GM18907 (cell line): ENCODE measurements around the gene LSM4.
A peak's percentile ranks its signal among the peaks of the same experiment; 100 is the strongest.

Source experiments
- ATAC-seq: cut with Tn5 transposase; IDR thresholded peaks from one replicate; pipeline ENCODE4 v1.9.1; 2021; ENCODE audit warnings: mild to moderate bottlenecking, moderate library complexity; ENCODE audit not compliant: unreplicated experiment

The LSM4 gene

GRCh38 chr19:18311502-18312091, 11.3 kb downstream of the LSM4 start:
- no peak for ATAC-seq

GRCh38 chr19:18310966-18311365, 11.9 kb downstream of the LSM4 start:
- ATAC-seq: no peak

GRCh38 chr19:18310118-18310909, 12.6 kb downstream of the LSM4 start:
- ATAC-seq: no peak

GRCh38 chr19:18309525-18310064, 13.3 kb downstream of the LSM4 start:
- ATAC-seq: no peak

GRCh38 chr19:18308948-18309325, 13.9 kb downstream of the LSM4 start:
- no peak for ATAC-seq

GRCh38 chr19:18308051-18308947, 14.6 kb downstream of the LSM4 start:
- ATAC-seq: no peak

GRCh38 chr19:18307271-18307681, 15.6 kb downstream of the LSM4 start:
- no peak for ATAC-seq

- ATAC-seq: no peak
These were observed 16.0 kb downstream of the LSM4 start for GRCh38 chr19:18306888-18307260.

GRCh38 chr19:18306209-18306887, 16.5 kb downstream of the LSM4 start:
- no peak for ATAC-seq

GRCh38 chr19:18304458-18305310, 18.2 kb downstream of the LSM4 start:
- ATAC-seq: peak; percentile 44

GRCh38 chr19:18304208-18304457, 18.7 kb downstream of the LSM4 start:
- ATAC-seq: no peak

- ATAC-seq: no peak
These were observed 21.2 kb downstream of the LSM4 start for GRCh38 chr19:18301718-18302111.

- no peak for ATAC-seq
These were observed 21.8 kb downstream of the LSM4 start for GRCh38 chr19:18300930-18301717.

- ATAC-seq: no peak
These were observed 23.2 kb downstream of the LSM4 start for GRCh38 chr19:18299654-18300053.

GRCh38 chr19:18298601-18299000, 24.3 kb downstream of the LSM4 start:
- ATAC-seq: no peak

- no peak for ATAC-seq
These were observed 25.6 kb downstream of the LSM4 start for GRCh38 chr19:18297308-18297707.

GRCh38 chr19:18295034-18295451, 27.8 kb downstream of the LSM4 start:
- no peak for ATAC-seq

GRCh38 chr19:18294467-18294864, 28.4 kb downstream of the LSM4 start:
- ATAC-seq: no peak
